T-helper 2 cell treated with Interferon-gamma antibody and Interleukin-4, amounts not matched to agents 100 ng/mL and 5 ng/mL, for 36 hours (primary cell): ENCODE data around the gene TUG1. TPM values are rescaled to one million over a fixed set of nuclear protein-coding genes. Genes with fewer than 3 reads are reported as not detected.

ENCODE experiments used
- intact Hi-C: fragments of 100-400 bp; cut with micrococcal nuclease; formaldehyde crosslinking; loops from one replicate; pipeline ENCODE4 v1.15.1; 2023
- total RNA-seq: library from RNA; stranded (reverse); gene quantifications from 2 replicates; pipeline ENCODE4 v1.2.3, GENCODE V29; 2022

The TUG1 gene
- total RNA-seq, 1 donor from 2014 or later, result 77.5 TPM

DNA sequence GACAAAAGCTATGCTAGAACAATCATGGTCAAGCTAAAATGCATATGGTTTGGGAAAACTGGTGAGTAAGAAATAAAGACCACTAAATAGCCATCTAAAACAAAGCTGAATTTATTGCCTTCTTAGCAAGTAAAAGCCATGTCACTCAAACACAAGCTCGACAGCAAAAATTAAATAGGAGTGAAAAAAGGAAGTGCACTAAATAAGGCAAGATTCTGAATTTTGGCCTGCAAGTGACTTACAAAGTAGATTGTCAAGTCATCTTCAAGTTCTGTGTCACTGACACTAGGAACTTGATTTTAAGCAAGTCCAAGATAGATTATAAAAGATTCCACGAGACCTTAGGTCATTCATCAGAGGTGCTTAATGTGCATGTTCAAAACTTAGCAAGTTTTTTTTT lies 27.4 kb downstream of the TUG1 start:
- intact Hi-C loops, result no loop called here

DNA sequence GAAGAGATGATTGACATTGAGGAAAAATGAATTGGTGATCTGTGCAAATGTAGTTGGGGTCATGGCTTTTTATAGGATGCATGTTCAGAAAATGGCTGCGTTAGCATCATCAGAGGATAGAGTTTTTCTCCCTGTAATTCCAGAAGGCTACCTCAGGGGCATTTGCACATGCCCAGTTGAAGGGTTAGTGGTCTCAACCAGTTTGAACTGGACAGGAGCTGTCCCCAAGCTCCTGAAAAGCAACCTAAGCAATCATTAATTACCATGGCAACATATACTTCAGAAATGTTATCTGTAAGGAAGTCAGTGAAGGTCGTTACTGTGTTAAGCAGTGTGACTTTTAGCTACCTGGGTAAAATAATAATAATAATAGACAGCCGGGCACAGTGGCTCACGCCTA lies 29.3 kb downstream of the TUG1 start:
- intact Hi-C loops, result no loop called here

DNA sequence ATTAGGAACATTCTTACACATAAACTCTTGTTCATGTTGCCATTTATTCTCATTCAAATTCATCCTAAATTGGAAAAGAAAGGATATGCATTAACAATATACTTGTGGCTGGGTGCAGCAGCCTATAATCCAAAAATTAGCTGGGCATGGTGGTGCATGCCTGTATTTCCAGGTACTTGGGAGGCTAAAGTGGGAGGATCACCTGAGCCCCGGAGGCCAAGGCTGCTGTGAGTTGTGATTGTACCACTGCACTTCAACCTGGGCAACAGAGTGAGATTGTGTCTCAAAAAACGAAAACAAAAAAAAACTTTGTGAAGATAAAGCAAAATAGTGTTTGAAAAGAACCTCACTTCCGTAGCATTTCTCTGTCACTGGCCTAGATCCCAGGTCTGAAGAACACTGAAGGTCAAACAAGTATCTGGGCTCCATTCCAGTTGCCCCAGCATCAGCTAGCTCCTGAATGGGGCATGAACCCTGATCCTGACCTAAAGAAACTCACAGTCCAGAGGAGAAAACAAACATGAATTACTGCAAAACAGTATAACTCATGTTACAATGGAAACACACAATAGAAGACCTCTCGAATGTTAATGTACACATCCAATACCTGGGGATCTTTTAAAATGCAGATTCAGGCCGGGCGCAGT lies 32.2 kb downstream of the TUG1 start:
- intact Hi-C loops, result no loop called here

DNA sequence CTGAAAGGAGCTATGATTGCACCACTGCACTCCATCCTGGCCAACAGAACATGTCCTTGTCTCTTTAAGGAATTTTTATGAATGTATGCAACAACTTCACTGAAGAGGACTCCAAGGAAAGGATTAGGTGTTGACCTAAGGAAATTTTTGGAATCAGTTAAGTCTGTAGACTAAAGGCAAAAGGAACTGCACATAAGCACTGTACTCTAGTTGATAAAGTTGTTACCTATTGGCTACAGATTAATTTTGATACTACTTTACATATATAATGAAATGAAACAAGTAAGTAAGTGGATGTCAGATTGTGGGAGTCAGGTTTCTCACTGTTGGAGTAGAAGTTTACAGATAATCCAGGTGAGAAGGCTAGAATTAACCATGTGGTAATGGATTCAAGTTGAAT lies 36.5 kb downstream of the TUG1 start:
- intact Hi-C loops, result no loop called here

DNA sequence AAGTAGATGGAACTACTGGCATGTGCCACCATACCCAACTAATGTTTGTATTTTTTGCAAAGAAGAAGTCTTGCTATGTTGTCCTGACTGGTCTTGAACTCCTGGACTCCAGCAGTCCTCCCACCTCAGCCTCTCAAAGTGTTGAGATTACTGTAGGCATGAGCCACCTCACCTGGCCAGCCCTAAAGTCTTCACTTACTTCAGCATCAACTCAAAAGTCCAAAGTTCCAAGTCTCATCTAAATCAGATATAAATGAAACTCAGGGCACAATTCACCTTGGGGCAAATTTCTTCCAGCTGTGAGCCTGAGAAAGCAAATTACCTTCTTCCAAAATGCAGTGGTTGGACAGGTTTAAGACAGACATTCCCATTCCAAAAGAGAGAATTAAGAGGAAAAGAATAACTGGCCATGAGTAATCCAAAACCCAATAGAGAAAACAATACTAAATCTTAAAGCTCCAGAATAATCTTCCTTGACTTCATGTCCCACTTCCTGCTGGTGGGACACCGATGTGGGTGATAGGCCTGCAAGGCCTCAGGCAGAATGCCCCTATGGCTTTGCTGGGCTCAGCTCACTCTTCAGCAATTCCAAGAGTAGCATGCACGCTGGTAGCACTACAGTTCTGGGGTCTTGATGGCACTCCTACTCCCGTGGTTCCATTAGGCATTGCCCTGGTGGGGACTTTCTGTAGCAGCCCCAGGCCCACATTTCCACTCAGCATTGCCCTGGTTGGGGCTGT lies 50.3 kb downstream of the TUG1 start:
- intact Hi-C loops, result no loop called here

DNA sequence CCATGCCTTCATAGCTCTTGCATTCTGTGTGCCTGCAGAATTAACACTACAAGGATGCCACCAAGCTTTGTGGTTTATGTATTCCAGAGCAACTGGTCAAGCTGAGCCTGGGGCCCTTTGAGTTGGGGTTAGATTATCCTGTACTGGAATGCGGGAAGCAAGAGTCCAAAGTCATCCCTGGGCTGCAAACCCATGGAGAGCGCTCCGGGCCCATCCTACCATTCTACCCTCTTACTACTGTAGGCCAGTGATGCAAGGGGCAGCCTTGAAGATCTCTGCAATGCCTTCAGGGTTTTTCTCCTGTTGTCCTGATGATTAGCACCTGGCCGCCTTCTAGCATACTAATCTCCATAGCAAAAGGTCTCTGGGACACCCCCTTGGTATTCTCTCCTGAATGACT lies 51.3 kb downstream of the TUG1 start:
- intact Hi-C loops, result no loop called here

DNA sequence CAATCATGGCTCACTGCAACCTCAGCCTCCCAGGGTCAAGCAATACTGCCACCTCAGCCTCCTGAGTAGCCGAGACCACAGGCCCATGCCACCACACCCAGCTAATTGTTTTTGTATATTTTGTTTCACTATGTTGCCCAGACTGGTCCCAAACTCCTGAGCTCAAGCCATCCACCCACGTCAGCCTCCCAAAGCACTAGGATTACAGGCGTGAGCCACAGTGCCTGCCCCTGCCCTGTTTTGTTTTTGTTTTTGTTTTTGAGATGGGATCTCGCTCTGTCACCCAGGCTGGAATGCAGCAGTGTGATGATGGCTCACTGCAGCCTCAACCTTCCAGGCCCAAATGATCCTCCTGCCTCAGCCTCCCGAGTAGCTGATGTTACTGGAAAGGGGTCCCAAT lies 53.5 kb downstream of the TUG1 start:
- intact Hi-C loops, result no loop called here

Other genes starting within 250 kb of the TUG1 start
- gene MORC2, start 491 bp upstream of the TUG1 start, total RNA-seq, result 36.8 and 37.4 TPM in 2 replicates
- gene SMTN, start 112.1 kb downstream of the TUG1 start, total RNA-seq, result 27.5 and 28.6 TPM in 2 replicates
- 2.8 and 5.8 TPM in 2 replicates for gene SELENOM, start 138.3 kb downstream of the TUG1 start, total RNA-seq
- gene INPP5J, start 153.7 kb downstream of the TUG1 start, total RNA-seq, result 0.30 TPM in 1 of 2 replicates, not detected in the other
- gene PLA2G3, start 171.2 kb downstream of the TUG1 start, total RNA-seq, result not detected in 2 replicates
- 18.2 and 19.6 TPM in 2 replicates for gene RNF185, start 190.9 kb downstream of the TUG1 start, total RNA-seq
- gene LIMK2, start 243.0 kb downstream of the TUG1 start, total RNA-seq, result 48.5 and 50.2 TPM in 2 replicates